Fibroblast of skin of right biceps (primary cell): Measurements from ENCODE around the gene C13orf46.
A peak's percentile ranks its signal among the peaks of the same experiment; 100 is the strongest.

ENCODE experiments used
- DNase-seq: peaks from one replicate; pipeline ENCODE4 v3.0.0-alpha.2; 2013

The C13orf46 gene

DNA sequence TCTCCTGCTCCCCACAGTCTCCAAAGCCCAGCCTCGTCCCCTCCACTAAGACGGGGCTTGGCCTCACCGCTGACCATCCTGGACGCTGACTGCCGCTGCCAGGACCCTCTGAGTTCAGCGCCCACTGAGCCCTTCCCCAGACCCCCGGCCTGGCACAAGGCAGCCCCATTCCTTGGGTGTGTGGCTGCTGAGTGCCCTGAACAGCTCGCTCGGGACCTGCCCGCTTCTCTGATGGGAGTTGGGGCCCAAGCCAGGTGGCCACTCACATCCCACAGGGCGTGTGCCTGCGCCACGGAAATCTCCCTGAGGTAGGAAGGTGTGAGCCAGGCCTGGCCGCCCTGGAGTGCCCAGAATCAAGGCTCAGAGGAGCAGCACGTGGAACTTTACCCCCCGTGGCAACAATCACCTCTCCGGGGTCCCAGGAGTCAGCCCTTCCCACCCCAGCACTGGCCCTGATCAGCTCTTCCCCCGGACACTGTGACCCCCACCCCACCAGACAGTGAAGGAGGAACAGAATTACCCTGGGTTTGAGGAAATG is 20.8 kb downstream of the C13orf46 start:
- DNase-seq = no peak

DNA sequence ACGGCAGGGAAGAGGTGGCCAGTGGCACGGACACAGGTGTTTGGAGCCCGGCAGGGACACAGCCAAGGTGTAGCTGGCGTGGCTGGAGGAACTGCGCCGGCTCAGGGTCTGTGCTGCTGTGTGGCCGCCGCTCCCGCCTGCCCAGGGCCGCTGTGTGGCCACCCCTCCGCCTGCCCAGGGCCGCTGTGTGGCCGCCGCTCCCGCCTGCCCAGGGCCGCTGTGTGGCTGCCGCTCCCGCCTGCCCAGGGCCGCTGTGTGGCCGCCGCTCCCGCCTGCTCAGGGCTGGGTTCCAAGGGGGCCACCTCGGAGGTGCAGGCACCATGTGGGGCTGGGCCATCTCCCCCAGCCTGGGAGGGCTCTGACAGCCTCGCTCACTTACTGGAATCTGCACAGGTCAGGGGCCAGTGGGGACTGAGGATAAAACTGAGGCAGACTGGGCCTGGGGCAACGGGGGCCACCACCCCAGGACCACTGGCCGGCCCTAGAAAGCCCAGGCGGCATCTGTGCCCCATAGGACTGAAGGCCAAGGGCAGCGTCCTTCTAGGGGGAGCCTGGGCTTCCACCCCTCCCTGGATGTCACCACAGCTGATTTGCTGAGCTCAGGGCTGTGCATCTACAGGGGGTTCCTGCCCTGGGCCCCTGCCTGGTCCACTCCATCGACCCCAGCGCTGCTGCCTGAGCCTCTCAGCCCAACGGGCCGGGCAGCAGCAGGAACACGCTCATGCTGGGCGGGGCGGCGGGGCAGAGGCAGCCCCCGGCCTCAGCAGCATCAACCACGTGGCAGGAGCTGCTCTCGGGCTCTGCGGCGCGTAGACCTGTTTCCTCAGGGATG is 21.5 kb downstream of the C13orf46 start:
- no peak for DNase-seq

DNA sequence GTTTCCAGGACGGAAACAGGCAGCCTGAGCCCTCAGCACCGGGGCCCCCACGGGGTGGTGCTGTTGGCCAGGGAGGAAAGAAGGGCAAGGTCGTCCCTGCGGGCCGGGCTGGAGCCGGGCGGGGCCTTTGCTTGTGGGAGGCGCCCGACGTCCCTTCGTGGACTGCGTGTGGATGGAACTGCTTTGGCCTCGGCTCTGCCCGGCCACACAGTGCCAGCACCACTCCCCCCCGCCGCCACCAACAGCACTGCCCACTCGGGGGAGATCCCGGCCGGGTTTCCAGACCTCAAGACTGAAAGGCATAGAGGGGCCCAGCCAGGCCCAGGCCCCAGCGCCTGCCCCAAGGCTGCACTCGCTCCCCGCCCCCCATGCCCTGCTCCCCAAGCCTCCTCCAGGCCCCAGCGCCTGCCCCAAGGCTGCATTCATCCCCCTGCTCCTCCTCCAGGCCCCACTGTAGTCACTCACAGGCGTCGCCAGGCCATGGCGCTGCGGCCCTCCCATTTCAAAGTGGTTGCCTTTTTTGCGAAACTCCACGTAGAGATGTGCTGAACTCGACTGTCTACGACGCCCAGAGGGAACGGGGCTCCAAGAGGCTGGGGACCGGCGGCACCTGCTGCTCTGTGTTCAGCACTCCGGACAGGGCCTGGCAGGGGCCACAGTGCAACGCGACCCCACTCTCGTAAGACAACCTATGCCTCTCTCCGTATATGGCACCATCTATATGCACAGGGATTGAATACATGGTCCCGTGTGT is 22.5 kb downstream of the C13orf46 start:
- peak; percentile 60 for DNase-seq

DNA sequence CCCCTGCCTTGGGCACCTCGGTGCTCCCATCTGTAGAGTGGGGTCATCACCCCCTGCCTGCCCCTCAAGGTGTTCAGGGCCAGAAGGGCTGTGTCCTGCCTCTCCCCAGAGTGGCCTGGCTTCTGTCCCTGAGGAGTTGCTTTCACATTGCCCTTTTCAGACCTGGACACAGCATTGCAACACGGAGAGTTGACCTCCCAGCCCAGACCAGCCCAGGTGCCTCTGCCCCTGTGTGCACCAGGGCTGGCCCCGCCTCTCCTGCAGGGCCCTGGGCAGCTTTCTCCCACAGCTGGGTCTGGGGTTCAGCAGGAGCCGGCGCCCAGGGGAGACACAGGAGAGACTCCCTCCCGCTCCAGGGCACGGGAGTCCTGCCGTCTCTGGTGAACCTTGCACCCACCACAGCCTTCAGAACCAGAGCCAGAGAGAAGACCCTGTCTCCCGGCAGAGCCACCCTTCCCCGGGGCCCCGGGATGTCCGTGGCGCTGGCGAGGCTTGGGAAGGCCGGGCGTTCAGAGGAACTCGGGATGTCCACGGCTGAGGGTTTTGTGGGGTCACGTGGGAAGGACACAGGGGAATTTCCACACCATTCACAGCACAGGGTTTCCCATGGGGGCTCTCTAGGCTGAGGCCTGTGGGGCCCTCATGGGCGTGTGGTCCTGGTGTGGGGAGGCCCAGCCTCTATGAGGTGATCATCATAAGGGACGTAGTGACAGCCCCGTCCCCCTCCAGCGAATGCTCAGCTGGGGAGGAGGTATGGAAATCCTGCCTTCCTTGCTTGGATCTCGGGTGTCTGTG is 23.2 kb downstream of the C13orf46 start:
- no peak for DNase-seq

DNA sequence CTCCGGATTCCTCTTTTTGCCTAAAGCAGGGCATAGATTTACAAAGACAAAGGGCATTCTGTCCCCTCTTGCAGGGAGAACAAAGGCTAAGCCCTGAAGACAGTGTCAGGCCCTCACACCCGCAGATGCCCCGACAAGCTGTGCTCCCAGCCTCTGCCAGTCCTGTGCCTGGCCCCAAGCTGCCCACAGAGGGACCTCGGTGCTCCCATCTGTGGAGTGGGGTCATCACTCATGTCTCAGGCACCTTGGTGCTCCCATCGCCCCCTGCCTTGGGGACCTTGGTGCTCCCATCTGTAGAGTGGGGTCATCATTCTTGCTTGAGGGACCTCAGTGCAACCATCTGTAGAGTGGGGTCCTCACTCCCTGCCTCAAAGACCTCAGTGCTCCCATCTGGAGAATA is 24.3 kb downstream of the C13orf46 start:
- DNase-seq = no peak

DNA sequence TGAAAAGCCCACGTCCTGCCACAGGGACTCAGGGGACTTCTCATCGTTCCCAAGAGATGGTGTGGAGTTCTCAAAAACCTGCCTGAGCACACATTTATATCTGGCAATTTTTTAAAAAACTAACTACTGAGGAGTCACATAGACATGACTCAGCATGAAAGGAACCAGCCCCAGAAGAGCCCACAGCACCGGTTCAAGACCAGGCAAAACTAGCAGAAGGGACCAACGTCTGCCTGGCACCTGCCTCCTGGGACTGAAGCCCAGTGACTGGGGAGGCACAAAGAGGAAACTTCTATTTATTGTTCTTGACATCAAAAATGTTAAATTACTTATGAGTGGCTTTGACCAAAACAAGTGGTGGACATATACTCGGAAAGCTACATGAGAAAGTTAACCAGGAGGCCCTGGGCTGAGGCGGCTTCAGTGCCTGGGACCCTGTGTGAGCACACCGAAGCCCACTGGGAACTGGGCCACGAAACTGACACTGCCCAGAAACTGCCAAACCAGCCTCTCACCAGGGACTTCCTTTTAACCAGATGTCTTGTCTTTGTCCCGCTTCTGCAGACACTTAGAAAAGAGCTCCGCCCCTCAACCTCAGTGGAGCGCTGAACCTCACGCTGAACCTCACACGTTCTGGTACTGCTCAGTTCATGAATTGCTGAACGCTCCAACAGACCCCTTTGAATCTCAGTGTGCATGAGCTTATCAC is 25.7 kb downstream of the C13orf46 start:
- no peak for DNase-seq

DNA sequence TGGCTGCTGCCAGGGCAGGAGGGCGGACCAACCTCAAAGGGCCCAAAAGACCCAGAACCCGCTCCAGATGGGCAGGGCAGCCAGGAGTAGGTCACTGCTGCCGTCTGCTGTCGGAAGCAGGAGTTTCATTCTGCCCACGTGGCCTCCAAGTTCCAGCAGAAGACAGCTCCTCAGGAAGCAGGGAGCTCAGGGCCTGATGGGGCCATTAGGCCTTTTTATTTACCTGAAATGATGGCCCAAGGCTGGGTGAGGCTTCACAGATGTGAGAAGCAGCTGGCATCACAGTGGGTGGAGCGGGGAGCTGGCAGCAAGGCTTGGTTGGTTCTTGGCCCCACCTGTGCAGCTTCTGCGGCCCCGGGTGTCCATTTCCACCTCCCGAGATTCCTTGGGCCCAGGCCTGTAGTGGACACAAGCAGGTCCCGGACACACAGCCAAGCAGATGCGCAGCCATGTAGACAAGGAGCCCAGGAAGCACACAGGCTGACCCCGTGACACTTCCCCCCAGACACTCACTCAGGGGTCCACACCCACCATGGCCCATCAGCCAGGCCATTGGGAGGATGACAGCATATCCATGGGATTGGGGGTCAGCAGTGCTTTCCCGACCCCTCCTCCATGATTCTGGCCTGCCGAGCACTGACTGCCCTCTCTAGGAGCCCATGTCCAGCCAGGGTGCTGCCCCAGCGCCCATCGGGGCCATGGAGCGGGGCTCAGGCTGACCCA is 26.4 kb downstream of the C13orf46 start:
- peak; percentile 54 for DNase-seq

DNA sequence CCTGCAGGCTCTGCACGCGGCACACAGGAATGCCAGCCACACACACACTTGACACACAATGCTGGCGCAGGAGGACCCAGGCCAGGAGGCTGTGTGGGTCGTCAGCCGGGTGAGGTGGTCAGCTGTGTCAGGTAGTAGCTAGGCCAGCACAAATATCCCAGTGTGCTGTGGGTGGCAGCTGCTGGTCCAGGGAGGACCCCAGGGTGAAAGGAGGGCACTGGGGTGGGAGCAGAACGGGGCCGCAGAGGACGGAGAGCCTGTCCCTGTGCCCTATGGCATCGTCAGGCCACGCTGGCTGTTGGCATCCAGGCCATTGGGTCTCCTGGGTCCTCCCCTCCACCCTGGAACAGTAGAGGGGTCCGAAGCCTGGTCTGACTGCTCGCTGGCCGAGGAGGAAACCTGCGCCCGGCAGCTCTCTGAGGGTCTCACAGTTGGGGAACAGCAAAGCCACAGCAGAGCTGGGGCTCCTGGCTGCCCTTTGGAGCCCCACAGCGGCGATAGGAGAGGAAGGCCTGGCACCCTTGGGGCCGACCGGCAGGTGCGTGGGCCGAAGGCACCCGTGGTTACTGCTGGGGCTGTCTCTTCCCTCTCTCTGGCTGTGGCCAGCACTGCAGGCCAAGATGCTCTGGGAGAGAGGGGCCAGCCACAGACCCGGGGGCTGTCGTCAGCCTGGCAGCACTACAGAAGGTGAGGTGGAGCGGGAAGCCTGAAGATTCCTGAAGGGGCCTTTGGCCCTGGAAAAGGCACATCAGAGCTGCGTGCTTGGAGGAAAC is 27.3 kb downstream of the C13orf46 start:
- no peak for DNase-seq

DNA sequence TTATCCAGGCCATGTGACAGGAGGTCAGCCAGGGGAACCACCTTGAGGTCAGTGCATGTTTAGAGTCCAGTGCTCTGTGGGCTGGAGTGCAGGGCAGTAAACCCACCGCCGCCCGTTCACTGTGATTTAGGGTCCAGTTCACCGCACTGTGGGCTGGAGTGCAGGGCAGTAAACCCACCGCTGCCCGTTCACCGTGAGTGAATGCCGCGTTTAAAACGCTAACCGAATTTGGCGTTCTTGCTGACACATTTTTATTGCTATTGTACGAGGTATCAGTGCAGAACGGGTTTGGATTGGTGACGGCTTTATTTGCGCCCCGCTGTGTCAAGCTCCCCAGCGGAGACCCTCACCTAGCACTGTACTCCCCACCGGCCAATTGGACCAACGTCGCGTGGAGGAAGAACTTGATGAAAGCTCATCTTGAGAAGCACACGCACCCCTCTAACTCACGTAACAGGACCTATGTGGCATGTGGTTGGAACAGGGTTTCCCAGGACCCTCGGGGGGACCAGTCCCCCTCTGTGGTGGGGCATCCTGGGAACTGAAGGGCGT is 27.9 kb downstream of the C13orf46 start:
- no peak for DNase-seq

DNA sequence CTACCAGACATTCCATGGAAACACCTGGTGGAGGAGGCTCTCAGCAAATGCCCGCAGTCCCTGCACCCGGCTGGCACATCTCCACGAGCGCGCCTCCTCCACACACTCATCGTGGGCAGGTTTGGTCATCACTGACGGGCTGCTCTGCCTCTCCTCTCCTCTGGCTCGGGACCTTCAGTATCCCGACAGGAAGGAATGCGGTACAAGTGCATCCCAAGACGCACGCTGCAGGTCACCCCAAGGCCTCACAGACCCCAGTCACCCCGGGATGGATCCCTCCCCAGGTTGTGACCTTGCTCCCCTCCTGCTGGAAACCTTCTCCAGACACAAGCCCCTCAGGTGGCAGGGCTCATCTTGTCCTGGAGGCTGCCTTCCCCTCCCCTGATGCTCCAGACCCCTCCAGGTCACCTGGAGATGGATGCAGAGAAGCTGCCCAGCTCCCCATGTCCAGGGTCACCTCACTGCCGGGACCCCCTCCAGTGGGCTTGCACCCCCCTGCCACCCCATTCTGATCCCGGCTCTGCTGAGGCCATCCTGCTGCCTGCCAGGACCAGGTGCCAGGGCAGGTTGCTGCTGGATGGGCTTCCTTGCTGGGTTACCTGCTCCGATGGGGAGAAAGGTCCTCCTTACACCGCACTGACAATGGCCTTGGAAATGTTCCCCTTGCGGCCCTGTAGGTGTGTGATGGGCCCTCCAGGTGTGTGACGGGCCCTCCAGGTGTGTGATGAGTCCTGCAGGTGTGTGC is 29.9 kb downstream of the C13orf46 start:
- no peak for DNase-seq

DNA sequence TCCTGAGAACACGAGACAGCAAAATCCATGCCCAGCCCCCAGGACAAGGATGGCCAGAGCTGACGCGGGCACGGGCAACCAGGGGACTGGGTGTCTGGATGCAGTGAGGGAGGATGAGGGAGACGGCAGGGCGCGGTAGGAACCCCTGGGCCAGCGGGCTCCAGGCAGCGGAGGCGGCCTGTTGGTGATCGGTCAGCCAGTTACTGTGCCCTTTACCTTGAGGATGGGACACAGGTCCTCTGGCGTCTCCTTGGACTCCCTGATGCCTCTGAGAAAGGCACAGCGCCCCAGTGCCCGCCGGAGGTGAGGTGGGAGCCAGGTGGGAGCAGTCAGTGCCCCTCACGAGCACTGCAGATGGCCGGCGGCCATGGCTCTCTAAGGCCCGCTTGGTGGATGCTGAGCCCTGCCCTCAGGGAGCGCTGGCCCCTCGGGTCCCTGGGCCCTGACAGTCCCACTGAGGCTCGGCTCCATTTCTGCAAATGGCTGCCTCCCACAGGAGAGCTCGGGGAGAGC is 31.2 kb downstream of the C13orf46 start:
- DNase-seq = no peak

DNA sequence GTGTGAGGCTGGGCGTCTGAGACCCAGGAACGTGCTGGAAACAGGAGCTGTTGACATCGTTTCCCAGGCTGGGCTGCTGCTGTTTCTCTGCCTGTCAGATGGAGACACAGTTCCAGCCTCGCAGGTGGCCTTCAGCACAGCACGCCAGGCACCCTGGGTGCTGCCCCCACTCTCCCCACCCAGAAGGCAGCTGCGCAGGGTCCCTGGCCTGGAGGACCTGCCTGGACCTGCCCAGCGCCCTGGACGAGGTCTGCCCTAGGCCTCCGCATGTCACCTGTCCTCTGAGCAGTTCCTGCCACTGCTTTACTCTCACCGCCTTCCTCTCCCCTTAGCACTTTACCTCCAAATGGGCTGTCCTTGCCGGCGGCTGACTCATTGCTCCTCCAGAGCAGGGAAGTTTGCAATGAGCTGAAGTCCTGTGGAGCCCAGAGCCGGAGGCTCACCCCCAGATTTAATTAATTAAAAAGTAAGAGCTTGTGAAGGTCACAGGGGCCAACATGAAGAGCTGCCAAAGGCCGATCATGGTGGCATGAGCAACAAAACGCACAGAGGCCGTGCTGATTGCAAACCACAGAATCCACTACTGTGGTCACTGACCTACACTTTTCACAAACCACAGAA is 32.2 kb downstream of the C13orf46 start:
- peak; percentile 34 for DNase-seq

DNA sequence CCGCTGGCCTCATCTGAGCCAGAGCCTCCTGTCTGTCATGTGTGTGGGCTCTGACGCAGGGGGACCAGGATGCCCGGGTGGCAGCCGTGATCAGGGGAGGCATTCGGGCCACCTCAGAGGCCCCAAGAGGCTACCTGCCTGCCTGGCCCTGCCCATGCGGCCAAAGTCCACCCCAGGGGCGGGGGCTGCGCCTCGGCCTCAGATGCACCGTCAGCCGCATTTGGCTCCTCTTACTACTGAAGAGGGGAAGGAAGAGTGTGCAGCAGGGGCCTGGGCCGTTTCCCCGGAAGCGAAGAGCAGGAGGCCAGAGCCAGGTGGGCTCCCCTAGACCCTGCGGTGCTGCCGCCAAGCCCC is 34.0 kb downstream of the C13orf46 start:
- DNase-seq = no peak

DNA sequence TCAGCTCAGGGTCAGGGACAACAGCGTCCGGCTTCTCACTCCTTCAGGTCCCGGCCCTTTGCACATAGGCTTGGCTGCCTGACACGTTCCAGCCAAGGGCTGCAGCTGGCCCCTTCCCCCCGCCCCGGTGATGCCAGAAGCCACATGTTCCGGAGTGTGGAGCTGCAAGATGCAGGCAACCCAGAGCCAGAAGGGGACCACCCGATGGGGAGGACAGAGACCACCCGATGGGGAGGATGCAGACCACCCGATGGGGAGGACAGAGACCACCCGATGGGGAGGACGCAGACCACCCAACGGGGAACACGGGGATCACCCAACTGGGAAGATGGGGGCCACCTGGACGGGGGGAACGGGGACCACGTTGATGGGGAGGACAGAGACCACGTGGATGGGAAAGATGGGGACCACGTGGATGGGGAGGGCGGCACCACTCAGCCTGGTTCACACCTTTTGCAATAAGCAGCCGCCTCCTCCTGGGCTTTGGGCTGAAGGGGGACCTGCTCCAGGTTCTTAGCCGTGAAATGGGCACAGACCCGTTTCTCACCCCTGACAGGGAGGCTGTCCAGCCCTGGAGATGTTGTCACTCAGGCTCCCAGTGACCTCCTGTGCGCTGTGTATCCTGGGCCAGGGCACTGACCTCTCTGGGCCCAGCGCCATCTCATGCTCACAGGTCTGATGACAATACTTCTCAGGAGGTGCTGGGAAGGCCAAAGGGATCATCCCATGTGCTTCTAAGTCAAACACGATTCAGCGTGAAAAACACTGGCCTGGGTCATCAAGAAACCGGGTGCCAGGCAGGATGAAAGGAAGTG is 34.5 kb downstream of the C13orf46 start:
- DNase-seq = no peak

DNA sequence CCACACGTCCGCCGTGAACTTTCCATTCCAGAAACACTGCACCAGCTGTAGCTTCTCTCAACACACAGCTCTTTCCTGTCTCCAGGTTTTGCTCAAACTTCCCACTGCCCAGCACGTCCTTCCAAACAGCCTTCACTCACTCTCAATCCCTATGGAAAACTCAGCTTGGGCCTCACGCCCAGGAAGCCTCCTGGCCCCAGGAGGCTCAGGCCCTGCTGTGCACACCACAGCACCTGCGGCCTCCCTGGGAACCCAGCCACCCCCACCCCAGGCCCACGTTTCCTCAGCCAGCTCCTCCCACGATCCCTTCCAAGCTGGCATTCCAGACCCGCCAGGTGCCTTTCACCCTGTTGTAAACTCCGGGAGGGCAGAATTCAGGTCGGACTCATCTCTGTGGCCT is 35.2 kb downstream of the C13orf46 start:
- DNase-seq = no peak

DNA sequence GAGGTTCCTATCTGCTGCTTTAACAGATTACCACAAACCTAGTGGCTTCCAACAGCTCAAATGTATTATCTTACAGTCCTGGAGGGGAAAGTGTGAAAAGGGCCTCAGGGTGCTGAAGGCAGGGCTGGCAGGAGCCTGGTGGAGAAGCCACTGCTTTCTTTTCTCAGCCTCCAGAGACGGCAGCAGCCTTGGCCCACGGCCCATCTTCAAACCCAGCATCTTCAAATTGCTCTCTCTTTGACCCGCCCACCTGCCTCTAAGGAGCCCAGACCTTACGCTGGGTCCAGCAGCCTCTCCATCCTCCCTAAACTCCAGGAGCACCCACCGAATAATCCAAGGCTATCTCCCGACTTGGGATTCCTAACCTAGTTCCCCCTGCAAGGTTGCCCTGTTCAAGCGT is 35.6 kb downstream of the C13orf46 start:
- DNase-seq = no peak

DNA sequence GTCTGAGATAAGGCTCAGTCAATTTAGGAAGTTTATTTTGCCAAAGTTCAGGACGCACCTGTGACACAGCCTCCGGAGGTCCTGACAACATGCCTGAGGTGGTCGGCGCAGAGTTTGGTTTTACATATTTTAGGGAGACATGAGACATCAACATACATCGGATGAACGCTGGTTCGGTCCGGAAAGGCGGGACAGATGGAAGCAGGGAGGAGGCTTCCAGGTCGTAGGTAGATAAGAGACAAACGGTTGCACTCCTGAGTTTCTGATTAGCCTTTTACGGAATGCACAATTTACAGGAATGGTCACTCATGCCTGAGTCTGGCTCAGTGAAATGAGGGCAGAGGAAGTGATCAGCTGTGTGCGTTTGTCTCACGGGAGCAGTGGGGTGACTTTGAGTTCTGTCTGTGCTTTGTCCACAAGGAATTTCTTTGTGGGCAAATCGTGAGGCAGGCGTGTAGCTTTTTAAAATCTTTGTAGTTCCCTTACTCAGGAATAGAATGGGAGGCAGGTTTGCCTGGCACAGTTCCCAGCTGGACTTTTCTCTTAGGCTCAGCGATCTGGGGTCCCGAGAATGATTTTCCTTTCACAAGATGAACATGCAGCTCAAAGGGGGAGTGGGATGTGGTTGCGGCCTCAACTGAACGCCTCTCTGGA is 36.2 kb downstream of the C13orf46 start:
- DNase-seq = no peak

DNA sequence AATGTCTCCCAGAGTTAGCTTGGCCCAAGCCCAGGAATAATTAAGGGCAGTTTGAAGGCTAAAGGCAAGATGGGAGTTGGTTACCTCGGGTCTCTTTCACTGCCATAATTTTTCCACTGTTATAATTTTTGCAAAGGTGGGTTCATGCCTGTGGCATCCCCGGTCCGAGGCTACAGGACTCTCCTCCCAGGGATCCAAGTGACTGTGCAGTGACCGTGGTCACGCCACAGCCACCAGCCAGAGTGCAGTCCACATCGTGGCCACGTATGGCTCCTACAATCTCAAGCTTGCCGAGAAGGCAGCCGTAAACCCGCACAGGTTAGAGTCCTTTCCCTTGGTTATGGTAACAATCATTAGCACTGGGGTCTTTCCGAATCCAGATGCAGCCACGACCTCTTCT is 36.8 kb downstream of the C13orf46 start:
- no peak for DNase-seq
